Stimulated activated CD4-positive, alpha-beta T cell treated with anti-CD3 and anti-CD28 coated beads, Interleukin-12 subunit alpha, Interleukin-12 subunit beta, amount 100 ng/mL, for 24 hours (primary cell): ENCODE data around the gene DLX6.
A peak's percentile ranks its signal among the peaks of the same experiment; 100 is the strongest.

Source experiments
- DNase-seq, 2 experiments: peaks; one replicate each; pipeline ENCODE4 v3.0.0-alpha.2; 2020; ENCODE audit warnings: low read depth in 2 of 2

Gene DLX6

GRCh38 chr7:97005183-97006054 lies at the start of gene DLX6:
Gene DLX6, plus strand, starts transcription at chr7:97005553. Its CDS starts 425 bp downstream, at chr7:97005978.
- DNase-seq, result peak in 1 of 2 experiments; percentile 43

- no peak for DNase-seq
Observed at GRCh38 chr7:96959135-96959534, 46.2 kb upstream of the DLX6 start.

- no peak for DNase-seq
Observed at GRCh38 chr7:96962221-96962885, 43.0 kb upstream of the DLX6 start.

GRCh38 chr7:96968981-96969380 lies 36.4 kb upstream of the DLX6 start:
- no peak for DNase-seq

GRCh38 chr7:96970739-96971138 lies 34.6 kb upstream of the DLX6 start:
- DNase-seq, result no peak

- no peak for DNase-seq
Observed at GRCh38 chr7:96973986-96974385, 31.4 kb upstream of the DLX6 start.

GRCh38 chr7:96976106-96976505 lies 29.2 kb upstream of the DLX6 start:
- DNase-seq, result no peak

- no peak for DNase-seq
Observed at GRCh38 chr7:96977445-96977844, 27.9 kb upstream of the DLX6 start.

- no peak for DNase-seq
Observed at GRCh38 chr7:96979551-96980276, 25.6 kb upstream of the DLX6 start.

- no peak for DNase-seq
Observed at GRCh38 chr7:96982586-96982985, 22.8 kb upstream of the DLX6 start.

GRCh38 chr7:96985992-96986391 lies 19.4 kb upstream of the DLX6 start:
- DNase-seq, result no peak

- no peak for DNase-seq
Observed at GRCh38 chr7:96986901-96987300, 18.5 kb upstream of the DLX6 start.

GRCh38 chr7:96987719-96988118 lies 17.6 kb upstream of the DLX6 start:
- DNase-seq, result no peak

- DNase-seq, result no peak
Observed at GRCh38 chr7:96989241-96989858, 16.0 kb upstream of the DLX6 start.

GRCh38 chr7:96989859-96990317 lies 15.5 kb upstream of the DLX6 start:
- DNase-seq, result no peak

- no peak for DNase-seq
Observed at GRCh38 chr7:96991546-96992191, 13.7 kb upstream of the DLX6 start.

GRCh38 chr7:96992192-96993005 lies 13.0 kb upstream of the DLX6 start:
- no peak for DNase-seq

GRCh38 chr7:96993094-96993865 lies 12.1 kb upstream of the DLX6 start:
- DNase-seq, result no peak

- no peak for DNase-seq
Observed at GRCh38 chr7:96993980-96994379, 11.4 kb upstream of the DLX6 start.
